ENCODE measurements around the gene BCAR1. TPM values are rescaled to one million over a fixed set of nuclear protein-coding genes. Genes with fewer than 3 reads are reported as not detected.
"Not testable (repeated sequence)": the region's sequence is repeated elsewhere in the genome, so short reads cannot be mapped to it uniquely, and the experiment has no call there.

Gene BCAR1
- polyA plus RNA-seq, 3 donors: 37.1 to 44.2 (median 37.2) TPM

DNA sequence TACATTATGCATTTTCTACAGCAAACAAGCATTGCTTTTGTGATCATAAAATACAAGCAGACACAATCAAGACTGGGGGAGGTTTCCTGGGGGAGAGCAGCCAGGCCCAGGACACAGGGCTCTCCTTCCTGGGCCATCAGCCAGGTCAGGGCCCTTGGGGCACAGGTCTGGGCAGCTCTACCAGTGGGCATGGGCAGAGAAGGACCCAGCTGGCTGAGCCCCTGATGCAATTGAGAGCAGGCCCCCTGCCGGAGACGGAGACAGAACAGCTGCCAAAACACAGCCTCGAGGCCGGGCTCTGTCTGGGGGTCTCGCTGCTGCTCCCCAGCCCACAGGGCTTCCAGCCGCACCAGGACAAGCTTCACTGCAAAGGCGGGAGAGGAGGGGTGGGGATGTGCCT, 10.8 kb downstream of the BCAR1 start:
- not testable (repeated sequence) for DNase-seq (ENCODE audit: low read depth in 3 of 3, low spot score in 2 of 3)

DNA sequence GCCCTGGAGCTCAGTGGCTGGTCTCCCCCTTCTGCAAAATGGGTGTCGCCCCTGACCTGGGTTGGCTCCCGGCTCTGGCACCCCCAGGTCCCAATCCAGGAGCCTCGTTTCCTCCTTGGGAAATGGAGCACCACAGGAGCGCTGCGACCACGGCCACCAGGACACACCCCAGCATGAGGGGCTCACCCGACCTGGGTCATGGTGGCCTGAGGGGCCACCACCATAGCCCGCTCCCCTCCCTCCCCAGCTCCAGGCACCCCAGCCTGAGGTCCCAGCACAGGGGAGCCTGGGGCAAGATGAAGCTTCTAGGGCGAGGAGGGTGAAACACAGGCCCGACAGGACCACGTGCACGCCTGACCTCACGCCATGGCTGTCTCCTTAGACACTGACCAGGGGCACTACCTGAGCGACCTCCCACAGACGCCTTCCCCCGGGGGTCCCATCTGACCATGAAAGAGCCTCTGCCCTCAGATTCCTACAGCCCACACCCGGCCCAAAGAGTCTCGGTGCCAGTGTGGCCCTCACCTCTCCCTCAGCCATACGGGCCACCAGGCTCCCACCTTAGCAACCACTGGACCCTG, 11.8 kb downstream of the BCAR1 start:
- no peak for DNase-seq (ENCODE audit: low read depth in 3 of 3, low spot score in 2 of 3)

DNA sequence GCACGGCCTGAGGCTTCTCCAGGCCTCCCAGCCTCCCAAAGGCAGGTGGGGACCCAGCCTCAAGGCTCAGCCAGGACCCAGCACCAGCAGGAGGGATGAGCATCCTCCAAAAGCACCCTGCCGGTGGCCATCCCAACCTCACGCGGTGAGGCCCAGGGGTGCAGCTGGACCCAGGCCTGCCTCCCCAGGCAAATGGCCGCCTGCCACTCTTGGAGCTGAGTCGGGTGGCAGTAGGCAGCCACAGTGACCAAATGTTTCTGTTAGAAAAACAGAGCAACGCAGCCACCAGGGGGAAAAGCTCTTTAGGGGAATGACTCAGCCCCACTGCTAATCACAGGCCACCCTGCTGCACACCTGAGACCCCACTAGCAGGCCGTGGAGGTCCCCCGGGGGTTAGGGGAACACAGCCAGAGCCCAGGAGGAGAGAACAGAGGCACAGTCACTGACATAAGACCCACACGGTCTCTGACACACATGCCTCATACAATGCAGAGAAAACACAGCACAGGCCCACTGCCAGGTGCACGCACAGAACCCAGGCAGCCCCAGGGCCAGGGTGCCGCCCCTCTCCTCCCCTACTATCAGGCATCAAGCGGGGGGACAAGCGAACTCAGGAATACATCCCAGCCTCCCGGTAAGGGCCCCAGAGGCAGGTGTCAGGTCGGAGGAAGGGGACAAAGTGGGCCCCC, 12.4 kb downstream of the BCAR1 start:
- DNase-seq (ENCODE audit: low read depth in 3 of 3, low spot score in 2 of 3): no peak

DNA sequence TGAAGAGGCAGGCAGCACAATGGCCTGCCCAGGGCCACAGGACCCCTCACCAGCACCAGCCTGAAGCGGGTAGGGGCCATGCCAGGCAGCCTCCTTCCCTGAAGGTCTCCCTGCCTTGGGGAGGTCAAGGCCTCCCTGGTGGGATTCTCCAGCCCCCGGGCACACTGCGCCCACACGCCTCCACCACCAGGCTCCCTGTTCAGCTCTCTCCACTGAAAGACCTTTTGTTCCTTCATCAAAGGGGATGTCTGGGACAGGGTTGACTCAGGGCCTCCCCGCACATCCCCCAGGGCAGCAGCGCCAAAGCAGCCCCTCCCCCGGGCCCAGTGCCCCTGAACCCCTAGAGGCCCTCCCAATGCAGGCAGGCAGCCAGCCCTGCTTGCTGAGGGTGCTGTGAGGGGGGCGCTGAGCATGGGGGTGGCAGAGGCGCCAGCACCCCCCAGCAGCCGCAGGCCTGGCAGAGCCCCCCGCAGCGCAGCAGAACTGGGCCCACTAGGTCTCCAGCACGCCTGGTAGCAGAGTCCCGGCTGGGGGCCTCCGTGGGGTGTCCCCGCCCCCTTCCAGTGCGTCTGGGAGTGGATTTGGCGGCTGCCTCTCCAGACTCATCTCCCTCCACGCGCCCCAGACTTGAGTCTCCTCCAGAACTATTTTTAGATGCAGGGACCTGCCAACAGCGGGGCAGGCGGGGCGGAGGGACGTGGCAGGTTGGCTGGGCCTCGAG, 13.1 kb downstream of the BCAR1 start:
- no peak for DNase-seq (ENCODE audit: low read depth in 3 of 3, low spot score in 2 of 3)

DNA sequence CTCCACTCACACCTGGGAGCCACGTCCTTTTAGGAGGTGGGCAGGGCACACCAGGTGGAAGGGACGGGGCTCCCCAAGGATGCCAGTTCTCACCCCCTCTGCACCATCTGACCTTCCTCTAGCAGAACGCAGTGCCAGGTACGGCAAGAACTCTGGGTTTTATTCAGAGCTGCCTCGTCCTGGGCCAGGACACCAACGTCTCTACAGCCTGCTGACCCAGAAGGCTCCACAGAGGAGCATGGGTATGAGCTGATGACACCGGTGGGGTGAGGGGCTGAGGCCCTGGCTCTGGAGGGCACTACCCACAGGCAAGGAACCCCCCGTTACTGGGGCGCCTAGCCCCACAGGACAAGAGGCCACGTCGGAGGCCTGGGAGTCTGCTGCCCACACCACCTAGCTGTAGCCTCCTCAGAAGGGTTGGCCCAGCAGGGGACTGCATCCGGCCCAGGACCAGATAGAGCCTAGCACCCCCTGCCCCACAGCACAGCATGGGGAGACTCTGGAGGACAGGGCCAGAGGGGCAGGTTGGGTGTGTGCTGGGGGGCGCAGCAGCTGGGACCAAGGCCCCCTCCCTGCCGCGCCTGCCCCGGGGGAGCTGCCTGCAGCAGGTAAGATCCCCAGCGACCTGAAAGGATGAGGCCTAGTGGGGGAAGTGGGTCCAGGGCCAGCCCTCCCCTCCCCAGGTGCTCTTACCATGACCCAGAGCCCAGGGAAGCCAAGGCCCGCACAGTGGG, 13.9 kb downstream of the BCAR1 start:
- DNase-seq (ENCODE audit: low read depth in 3 of 3, low spot score in 2 of 3): no peak

DNA sequence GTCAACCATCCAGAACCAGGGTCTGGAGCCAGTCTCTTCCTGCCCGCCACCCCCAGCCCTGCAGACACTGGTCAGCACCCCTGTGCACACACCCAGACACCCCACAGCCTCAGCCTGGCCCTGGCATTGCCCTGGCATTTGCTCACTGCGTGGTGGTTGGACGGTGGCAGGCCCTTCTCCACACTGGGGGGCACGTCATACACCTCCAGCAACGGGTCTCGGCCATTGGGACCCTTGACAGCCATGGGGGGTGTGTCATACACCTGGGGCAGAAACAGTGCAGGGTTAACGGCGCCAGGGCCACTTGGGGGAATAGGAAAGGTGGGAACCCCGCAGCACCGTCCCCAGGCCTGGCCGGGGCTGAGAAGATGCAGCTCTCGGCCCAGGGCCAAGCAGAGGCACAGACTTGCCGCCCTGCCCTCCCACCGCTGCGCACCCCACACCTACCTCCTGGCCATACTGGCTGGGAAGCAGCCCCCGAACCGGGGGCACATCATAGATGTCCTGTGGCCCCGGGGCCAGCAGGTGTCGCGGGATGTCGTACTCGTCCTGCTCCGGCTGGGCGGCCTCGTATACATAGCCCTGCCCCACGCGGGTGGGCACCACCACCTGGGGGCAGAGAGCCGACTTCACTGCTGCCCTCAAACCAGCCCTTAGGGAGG, 14.6 kb downstream of the BCAR1 start:
- DNase-seq (ENCODE audit: low read depth in 3 of 3, low spot score in 2 of 3): no peak

DNA sequence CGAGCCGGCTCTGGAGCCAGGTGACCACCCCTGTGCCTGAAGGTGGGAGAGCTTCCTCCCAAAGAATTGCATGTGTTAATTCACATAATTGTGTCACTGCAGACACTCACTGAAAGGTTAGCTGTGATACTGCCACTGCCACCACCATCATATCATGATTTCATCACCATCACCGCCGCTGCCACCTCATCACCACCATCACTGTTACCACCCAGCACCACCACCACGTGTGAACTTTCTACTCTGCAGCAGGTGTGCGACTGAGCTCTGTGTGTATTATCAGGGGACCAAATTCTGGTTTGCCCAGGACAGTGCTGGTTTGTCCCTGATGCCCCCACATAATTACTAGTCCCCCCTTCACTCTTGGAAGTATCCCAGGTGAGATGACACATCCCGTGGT, 15.2 kb downstream of the BCAR1 start:
- no peak for DNase-seq (ENCODE audit: low read depth in 3 of 3, low spot score in 2 of 3)

DNA sequence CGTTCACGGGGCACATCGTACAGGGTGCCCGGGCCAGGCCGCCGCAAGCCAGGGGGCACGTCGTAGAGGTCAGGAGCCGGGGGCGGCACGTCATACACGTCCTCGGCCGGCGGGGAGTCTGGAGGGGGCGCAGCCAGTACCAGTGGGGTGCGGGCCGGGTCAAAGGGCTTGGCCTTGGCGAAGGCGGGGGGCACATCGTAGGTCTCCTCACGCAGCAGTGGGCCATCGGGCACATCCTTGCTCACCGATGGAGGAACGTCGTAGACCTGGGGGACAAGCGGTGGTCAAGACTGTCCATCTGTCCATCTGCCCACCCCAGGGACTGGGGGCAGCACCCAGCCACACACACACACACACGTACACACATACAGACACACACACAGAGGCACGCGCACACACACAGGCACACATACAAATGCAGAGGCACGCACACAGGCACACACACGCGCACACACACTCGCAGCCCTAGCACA, 15.7 kb downstream of the BCAR1 start:
- no peak for DNase-seq (ENCODE audit: low read depth in 3 of 3, low spot score in 2 of 3)

DNA sequence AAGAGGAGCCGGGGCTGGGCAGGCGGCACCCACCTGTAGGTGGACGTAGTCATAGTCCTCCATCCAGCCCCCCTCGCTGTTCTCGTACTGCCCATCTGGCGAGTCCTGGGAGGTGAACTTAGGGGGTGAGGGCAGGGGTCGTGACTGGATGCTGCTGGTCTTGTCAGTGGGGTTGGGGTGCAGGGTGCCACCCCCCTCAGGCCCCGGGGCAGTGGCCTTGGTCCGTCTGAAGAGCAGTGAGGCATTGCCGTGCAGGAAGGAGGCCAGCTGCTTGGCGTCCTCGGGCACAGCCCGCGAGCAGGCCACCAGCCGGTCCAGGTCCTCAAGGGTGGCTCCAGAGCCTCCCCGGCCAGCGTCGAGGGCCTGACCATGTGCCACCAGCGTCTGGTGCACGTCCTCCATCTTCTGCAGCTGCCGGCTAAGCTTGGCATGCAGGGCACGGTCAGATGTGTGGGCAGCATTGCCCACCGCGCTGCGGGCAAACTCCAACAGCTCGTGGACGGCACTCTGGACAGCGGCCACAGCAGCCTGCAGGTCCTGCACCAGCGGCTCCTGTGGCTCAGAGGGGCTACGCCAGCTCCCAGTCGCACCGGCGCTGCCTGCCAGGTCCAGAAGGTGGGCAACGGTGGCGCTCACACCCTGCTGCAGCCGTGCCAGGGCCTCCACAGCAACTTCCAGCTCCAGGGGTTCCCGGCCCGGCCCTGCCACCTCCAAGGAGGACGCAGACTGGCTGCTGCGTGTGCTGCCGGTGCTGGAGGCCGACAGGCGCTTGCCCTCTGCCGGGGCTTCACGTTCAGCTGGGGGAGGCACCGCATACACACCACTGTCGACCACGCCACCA, 16.3 kb downstream of the BCAR1 start:
- DNase-seq (ENCODE audit: low read depth in 3 of 3, low spot score in 2 of 3): no peak

DNA sequence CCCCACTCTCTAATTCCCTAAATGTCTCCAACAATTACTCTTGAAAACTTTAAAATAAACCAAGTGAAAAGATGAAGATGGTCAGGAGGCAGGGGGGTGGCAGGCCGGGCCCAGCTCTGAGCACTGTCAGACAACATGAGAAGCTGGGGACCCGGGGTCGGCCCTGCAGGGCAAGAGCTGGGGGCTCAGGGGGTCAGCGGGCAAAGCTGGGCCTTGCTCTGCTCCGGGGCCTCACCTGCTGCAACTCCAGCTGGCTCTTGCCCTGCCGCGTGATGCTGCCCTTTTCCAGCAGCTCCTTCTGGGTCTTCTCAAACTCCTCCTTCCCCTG, 17.8 kb downstream of the BCAR1 start:
- no peak for DNase-seq (ENCODE audit: low read depth in 3 of 3, low spot score in 2 of 3)

DNA sequence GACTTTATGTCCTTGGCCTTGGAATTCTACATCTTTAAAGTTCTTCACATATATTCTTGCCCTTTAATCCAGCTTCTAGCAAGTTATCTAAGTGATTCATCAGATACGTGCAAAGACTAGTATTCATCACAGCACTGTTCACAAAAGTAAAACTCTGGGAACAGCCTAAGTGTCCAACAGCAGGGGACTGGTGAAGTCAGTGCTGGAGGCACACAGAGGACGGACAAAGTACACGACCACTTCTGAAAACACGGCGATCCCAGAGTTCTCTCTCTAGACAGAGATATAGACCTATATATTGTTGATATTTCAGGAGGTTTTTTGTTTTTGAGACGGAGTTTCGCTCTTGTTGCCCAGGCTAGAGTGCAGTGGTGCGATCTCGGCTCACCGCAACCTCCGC, 19.9 kb downstream of the BCAR1 start:
- DNase-seq (ENCODE audit: low read depth in 3 of 3, low spot score in 2 of 3): no peak

DNA sequence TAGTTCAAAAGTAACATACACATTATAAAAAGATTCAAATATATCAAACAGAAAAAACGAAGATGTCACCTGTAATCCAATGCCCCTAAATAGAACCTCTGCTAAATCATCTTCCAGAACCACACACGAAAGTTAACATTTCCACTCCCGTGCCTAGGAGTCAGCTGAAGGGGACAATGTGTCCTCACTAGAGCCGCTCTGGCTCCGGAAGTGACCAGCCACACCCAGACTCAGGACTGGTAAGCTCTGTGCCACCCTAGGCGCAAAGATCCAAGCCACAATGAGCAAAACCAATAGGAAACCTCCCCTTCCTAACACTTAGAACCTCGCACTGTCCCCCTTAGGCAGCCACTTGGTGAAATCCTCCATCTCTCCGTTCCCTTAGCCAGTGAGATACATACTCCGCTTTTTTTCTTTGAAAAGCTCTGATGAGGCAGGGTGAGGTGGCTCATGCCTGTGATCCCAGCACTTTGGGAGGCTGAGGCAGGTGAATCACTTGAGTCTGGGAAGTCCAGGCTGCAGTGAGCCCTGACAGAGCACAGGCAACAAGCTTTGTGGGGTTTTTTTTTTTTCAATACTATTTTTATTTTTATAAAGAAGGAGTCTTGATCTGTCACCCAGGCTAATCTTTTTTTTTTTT, 20.8 kb downstream of the BCAR1 start:
- no peak for DNase-seq (ENCODE audit: low read depth in 3 of 3, low spot score in 2 of 3)

DNA sequence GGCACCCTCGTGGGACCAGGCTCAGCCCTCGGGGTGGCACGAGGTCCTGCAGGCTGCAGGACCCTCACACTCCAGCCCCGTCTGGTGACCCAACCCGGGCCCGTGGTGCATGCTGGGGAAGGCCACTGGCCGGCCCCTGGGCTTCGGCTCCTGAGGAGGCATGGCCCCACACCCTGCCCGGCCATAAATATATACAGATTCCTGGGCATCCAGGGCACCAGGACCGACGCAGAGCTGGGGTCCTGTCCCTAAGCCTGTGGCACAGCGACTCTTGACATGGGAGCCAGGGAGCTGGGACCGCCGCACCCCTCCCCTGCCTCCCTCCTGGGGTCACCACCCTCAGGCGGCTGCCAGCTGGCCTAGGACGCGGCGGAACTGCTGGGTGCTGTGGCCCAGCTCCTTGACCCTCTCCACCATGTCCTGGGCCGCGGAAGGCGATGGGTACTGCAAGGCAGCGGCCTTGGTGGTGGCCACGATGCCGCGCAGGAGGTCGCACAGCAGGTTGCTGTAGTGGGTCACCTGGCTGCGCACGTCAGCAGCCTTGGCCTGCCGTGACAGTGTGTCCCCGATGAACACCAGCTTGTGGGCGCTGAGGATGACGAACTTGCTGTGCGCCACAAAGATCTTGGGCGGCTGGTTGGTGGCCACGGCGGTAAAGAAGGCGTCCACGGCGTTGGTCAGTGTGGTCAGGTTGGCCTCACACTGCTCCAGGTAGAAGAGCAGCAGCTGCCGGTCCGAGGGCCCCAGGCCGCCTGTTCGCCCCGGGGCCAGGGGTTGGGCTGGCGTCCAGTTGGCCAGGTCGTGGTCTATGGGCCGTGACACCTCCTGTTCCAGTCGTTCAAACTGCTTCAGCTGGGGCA, 22.0 kb downstream of the BCAR1 start:
- DNase-seq (ENCODE audit: low read depth in 3 of 3, low spot score in 2 of 3): no peak

DNA sequence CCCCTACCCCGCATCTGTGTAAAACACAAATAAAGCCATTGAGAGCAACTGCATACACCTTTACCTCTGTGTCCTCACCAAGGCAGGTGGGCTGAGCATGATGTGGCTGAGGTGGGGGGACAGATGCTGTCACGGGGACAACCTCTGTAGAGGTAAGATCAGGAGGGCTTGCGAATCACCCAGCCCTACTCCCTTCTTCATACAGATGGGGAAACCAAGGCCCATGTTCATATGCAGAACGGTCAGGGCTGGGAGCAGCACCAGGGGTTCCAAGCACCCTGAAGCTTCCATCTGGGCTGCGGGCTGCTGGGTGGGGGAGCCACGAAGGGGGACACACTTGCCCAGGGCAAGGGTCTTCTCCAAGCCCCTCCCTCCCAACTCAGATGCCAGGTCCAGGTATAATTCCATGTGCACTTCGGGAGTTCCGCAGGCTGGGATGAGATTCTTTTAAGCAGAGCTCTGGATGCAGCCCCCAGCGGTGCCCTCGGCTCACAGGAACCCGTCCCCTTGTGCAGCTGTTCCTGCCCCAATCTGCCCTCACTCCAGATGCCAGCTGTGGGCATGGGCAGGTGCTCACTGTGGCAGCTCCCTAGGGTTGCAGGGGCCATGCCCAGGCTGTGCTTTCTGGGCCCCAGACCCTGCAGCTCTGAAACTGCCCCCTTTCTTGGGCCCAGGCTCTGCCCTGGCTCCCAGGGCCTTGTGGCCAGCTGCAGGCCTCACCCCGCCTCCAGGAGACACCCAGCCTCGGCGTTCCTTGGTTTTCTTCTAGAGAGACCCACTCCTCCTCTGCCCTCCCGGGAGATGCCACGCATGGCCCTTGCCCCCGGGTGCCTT, 23.1 kb downstream of the BCAR1 start:
- no peak for DNase-seq (ENCODE audit: low read depth in 3 of 3, low spot score in 2 of 3)

DNA sequence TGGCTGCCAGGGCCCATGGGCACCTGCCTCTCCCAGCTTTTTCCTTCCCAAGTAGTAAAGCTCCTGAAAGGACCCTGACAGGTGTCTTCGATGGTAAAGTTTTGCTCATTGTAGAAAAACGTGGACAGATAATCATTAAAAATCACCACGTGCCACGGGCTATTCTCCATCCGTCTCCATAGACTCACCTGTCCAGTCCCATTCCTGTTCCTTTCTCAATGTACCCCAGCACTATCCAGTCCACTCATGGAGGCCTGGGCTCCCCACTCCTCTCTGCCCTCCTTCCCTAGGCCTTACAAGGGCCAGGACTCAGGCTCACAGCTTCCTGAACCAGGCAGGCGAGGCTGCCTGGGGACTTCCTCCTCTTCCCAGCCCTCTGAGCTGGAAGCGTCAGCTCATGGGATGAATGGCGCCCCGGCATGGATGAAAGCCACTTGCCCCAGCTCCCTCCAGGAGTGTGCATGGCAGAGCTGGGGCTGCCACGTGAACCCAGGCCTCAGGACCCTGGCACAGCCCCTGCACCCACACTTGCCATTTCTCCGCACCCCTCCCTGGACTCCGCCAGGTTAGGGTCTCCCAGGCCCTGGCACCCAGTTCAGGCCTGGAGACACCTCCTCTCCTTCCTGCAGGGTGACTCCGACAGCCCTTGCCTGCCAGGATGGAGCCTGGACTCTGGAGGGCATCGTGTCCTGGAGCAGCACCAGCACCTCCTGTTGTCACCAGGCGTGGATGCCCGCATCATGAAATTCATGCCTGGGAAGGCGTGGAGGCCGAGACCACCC, 23.9 kb downstream of the BCAR1 start:
- DNase-seq (ENCODE audit: low read depth in 3 of 3, low spot score in 2 of 3): no peak

DNA sequence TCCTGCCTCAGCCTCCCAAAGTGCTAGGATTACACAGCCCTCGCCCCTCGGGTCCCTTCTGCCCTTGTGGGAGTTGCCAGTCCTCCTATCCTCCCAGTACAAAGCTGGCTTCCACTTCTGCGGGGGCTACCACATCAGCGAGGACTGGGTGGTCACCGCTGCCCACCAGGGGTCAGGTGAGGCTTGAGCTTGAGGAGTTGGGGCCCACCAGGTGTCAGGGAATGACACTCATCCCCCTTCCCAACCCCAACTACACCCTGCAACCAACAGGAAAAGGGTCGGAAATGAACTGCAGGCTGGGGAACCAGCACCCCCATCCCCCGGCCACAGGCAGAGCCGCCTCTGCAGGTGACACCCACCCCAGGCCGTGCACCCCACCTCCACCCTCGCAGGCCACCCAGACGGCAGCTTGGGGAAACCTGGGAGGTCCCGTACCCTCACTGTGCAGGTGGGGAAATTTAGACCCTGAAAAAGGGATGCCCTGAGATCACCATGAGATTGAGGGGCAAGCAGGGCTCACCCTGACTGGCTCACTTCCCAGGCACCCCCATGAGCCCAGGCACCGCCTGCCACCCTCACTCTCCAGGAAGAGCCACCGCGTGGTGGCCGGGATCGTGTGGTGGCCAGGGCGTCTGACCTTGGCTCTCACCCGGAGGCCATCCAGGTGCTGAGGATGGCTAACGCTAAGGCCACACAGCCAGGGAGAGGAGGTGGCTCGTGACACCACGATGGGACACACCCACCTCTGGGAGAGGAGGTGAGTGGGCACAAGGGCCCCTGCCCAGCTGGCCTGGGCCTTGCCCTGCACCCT, 24.7 kb downstream of the BCAR1 start:
- DNase-seq (ENCODE audit: low read depth in 3 of 3, low spot score in 2 of 3): no peak
